Transverse colon (tissue), 4 donors: ENCODE results near the gene MGAT5. TPM values are rescaled to one million over a fixed set of nuclear protein-coding genes. Genes with fewer than 3 reads are reported as not detected.
A peak's percentile ranks its signal among the peaks of the same experiment; 100 is the strongest.

Source experiments
- DNase-seq: peaks from one replicate; pipeline ENCODE4 v3.0.0-alpha.2; 2019
- H3K27ac ChIP-seq, 4 donors: fragments of 200-600 bp; sonication (generic); 2 replicates each; pipeline ENCODE4 v1.5.1; 2016 to 2018; ENCODE audit warnings: inconsistent platforms in 4 of 4
- H3K27me3 ChIP-seq: fragments of 200-600 bp; sonication (generic); 2 replicates; pipeline ENCODE4 v1.5.1; 2017; ENCODE audit warnings: inconsistent platforms
- H3K36me3 ChIP-seq, 4 donors: fragments of 200-600 bp; sonication (generic); 2 replicates each; pipeline ENCODE4 v1.5.1; 2017 to 2019; ENCODE audit warnings: inconsistent platforms in 4 of 4
- H3K4me1 ChIP-seq, 4 donors: fragments of 200-600 bp; sonication (generic); 2 replicates each; pipeline ENCODE4 v1.5.1; 2017 to 2020; ENCODE audit warnings: inconsistent platforms in 4 of 4
- H3K4me3 ChIP-seq, 4 donors: fragments of 200-600 bp; sonication (generic); 1 replicate in 1 of 4; 2 replicates in 3 of 4; pipeline versions ENCODE4 v1.5.1 to v1.6.1; 2017 to 2019; ENCODE audit warnings: inconsistent platforms in 4 of 4
- H3K9me3 ChIP-seq, 2 donors: fragments of 200-600 bp; sonication (generic); 2 replicates each; pipeline ENCODE4 v1.5.1; 2017 to 2019; ENCODE audit warnings: inconsistent platforms in 2 of 2
- CTCF ChIP-seq, 5 experiments: fragments of 200-600 bp in 3 of 5; fragments of 450-650 bp in 2 of 5; sonication (generic) in 3 of 5; IDR thresholded peaks; 1 replicate in 2 of 5; 2 replicates in 3 of 5; pipeline ENCODE4 v1.5.1; 2016 to 2017; ENCODE audit warnings: antibody characterized with exemption in 5 of 5, inconsistent platforms in 3 of 5, mild to moderate bottlenecking in 2 of 5, moderate library complexity in 1 of 5
- EP300 ChIP-seq: sonication (generic); formaldehyde crosslinking; IDR thresholded peaks from one replicate; pipeline ENCODE4 v1.6.1; 2017; ENCODE audit warnings: antibody characterized with exemption, low read depth
- POLR2A ChIP-seq: fragments of 450-650 bp; IDR thresholded peaks from one replicate; pipeline ENCODE4 v1.6.1; 2016; ENCODE audit warnings: antibody characterized with exemption, mild to moderate bottlenecking, moderate library complexity
- POLR2AphosphoS5 ChIP-seq, 3 donors: sonication (generic); formaldehyde crosslinking; IDR thresholded peaks; one replicate each; pipeline ENCODE4 v1.6.1; 2016; ENCODE audit warnings: antibody characterized with exemption in 3 of 3
- WGBS, 2 donors: methylation state at CpG; one replicate each; pipeline ENCODE4 v1.1.5; 2018; ENCODE audit warnings: low coverage in 1 of 2; 5-methylcytosine and 5-hydroxymethylcytosine counted together
- in situ Hi-C, 4 donors: fragments of 200-750 bp; cut with MboI; loops; one replicate each; pipeline versions ENCODE4 v1.15.0 to v1.15.1; 2017; ENCODE audit warnings: low sequenced_read_pairs in 3 of 4, low pct_ligation_motif_present in 1 of 4, low pct_unique_long_range_greater_than_20kb in 1 of 4
- intact Hi-C: fragments of 100-400 bp; cut with DNase I; formaldehyde crosslinking; loops from one replicate; pipeline ENCODE4 v1.15.1; 2023; ENCODE audit warnings: low total_unique reads
- total RNA-seq, 4 donors: library from RNA; depleted of rRNA; stranded (reverse); fragments of >200 nt; gene quantifications; one replicate each; pipeline ENCODE4 v1.1.0, GENCODE V29; 2016

MGAT5 gene
- total RNA-seq, 4 donors from 2014 or later, result 23.6 to 67.6 (median 55.2) TPM

GRCh38 chr2:134408386-134408785, 154.5 kb downstream of the MGAT5 start:
- TF ChIP-seq POLR2A (no peak), EP300 (no peak), CTCF (IDR thresholded peaks at IDR 0.05) (no peak), POLR2AphosphoS5 (IDR thresholded peaks at IDR 0.05) (no peak)
- peaks cover 10 to 35% (median 16%) of the 10 kb centered on the region in 4 donors for H3K4me1 ChIP-seq

GRCh38 chr2:134408791-134409190, 154.9 kb downstream of the MGAT5 start:
- intact Hi-C loops, result loop anchor here (10.0 kb wide), 1 partner anchor 284 kb away; no protein-coding TSS in a partner anchor
- WGBS, 2 donors, result 36 to 50% methylated on average over 3 of the region's 3 CpGs
- H3K9me3 ChIP-seq, result no peaks in the 10 kb centered on the region
- in situ Hi-C loops, result loop anchor here in 2 of 4 donors (10.0 to 25.0 kb wide), 3 partner anchors 171 to 521 kb away; no protein-coding TSS in a partner anchor
- H3K4me1 ChIP-seq, result peaks cover 10 to 38% (median 18%) of the 10 kb centered on the region in 4 donors
- TF ChIP-seq CTCF (IDR thresholded peaks at IDR 0.05), result no peak
- no peak for TF ChIP-seq POLR2A
- H3K4me3 ChIP-seq, result no peak overlapping the region
- no peaks in the 10 kb centered on the region for H3K27me3 ChIP-seq
- H3K36me3 ChIP-seq, result no peaks in the 10 kb centered on the region
- H3K27ac ChIP-seq, result no peak overlapping the region
- no peak for DNase-seq

More at GRCh38 chr2:134408386-134408785, 154.5 kb downstream of the MGAT5 start:
- no peak for DNase-seq
- no peak overlapping the region for H3K4me3 ChIP-seq
- in situ Hi-C loops, result loop anchor here in 2 of 4 donors (10.0 to 25.0 kb wide), 3 partner anchors 171 to 521 kb away; no protein-coding TSS in a partner anchor
- 47 to 60% methylated on average over 2 to 3 of the region's 3 CpGs for WGBS, 2 donors
- no peaks in the 10 kb centered on the region for H3K27me3 ChIP-seq
- no peak overlapping the region for H3K27ac ChIP-seq
- H3K36me3 ChIP-seq, result no peaks in the 10 kb centered on the region
- intact Hi-C loops, result loop anchor here (10.0 kb wide), 1 partner anchor 284 kb away; no protein-coding TSS in a partner anchor
- no peaks in the 10 kb centered on the region for H3K9me3 ChIP-seq

- peaks cover 10 to 38% (median 19%) of the 10 kb centered on the region in 4 donors for H3K4me1 ChIP-seq
- intact Hi-C loops (no loop called here), in situ Hi-C loops (loop anchor here (5.0 to 25.0 kb wide), 4 partner anchors 173 to 523 kb away; no protein-coding TSS in a partner anchor)
- no peak for DNase-seq
- H3K9me3 ChIP-seq, result no peaks in the 10 kb centered on the region
- no peak overlapping the region for H3K27ac ChIP-seq
- H3K27me3 ChIP-seq, result no peaks in the 10 kb centered on the region
- no peak overlapping the region for H3K4me3 ChIP-seq
- TF ChIP-seq POLR2AphosphoS5 (IDR thresholded peaks at IDR 0.05) (no peak), EP300 (no peak), CTCF (IDR thresholded peaks at IDR 0.05) (no peak), POLR2A (no peak)
- H3K36me3 ChIP-seq, result no peaks in the 10 kb centered on the region
- 80 to 85% methylated on average over 2 of the region's 2 CpGs for WGBS, 2 donors
These were observed 156.1 kb downstream of the MGAT5 start for GRCh38 chr2:134410006-134410405.

GRCh38 chr2:134410831-134411231, 157.0 kb downstream of the MGAT5 start:
- DNase-seq, result peak; percentile 18
- Histone ChIP-seq H3K27ac (peak overlapping the region in 1 of 4 donors; percentile 18), H3K36me3 (no peaks in the 10 kb centered on the region), H3K9me3 (no peaks in the 10 kb centered on the region), H3K27me3 (no peaks in the 10 kb centered on the region), H3K4me1 (peaks cover 10 to 38% (median 19%) of the 10 kb centered on the region in 4 donors), H3K4me3 (no peak overlapping the region)
- intact Hi-C loops, result no loop called here
- no peak for TF ChIP-seq POLR2AphosphoS5 (IDR thresholded peaks at IDR 0.05)
- TF ChIP-seq POLR2A, result no peak
- TF ChIP-seq CTCF (IDR thresholded peaks at IDR 0.05), result no peak
- TF ChIP-seq EP300, result no peak
- in situ Hi-C loops, result loop anchor here (5.0 to 25.0 kb wide), 4 partner anchors 174 to 524 kb away; no protein-coding TSS in a partner anchor
- 20 to 41% methylated on average over 2 to 5 of the region's 5 CpGs for WGBS, 2 donors
